ENCODE results near the gene PNKD.

DNA sequence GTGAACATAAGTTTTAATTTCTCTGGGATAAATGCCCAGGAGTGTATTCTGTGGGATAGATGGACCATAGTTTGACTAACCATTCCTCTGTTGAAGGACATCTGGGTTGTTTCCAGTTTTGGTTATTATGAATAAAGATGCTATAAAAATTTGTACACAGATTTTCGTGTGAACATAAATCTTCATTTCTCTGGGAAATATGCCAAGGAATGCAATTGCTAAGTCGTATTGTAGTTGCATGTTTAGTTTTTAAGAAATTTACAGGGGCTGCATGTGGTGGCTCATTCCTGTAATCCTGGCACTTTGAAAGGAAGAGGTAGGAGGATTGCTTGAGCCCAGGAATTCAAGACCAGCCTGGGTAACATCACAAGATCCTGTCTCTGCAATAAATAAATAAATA lies 104.9 kb downstream of the PNKD start:
- TF ChIP-seq, protein P1, sequence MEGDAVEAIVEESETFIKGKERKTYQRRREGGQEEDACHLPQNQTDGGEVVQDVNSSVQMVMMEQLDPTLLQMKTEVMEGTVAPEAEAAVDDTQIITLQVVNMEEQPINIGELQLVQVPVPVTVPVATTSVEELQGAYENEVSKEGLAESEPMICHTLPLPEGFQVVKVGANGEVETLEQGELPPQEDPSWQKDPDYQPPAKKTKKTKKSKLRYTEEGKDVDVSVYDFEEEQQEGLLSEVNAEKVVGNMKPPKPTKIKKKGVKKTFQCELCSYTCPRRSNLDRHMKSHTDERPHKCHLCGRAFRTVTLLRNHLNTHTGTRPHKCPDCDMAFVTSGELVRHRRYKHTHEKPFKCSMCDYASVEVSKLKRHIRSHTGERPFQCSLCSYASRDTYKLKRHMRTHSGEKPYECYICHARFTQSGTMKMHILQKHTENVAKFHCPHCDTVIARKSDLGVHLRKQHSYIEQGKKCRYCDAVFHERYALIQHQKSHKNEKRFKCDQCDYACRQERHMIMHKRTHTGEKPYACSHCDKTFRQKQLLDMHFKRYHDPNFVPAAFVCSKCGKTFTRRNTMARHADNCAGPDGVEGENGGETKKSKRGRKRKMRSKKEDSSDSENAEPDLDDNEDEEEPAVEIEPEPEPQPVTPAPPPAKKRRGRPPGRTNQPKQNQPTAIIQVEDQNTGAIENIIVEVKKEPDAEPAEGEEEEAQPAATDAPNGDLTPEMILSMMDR (IDR thresholded peaks at IDR 0.05), result no peak
- no peak for TF ChIP-seq POLR2A (IDR thresholded peaks at IDR 0.05)

All from Peyer's patch (tissue), 4 donors.